GM19397 (cell line): ENCODE measurements around the gene FAM20A.

ENCODE experiments used
- ATAC-seq: cut with Tn5 transposase; IDR thresholded peaks from one replicate; pipeline ENCODE4 v1.9.1; 2021; ENCODE audit warnings: mild to moderate bottlenecking, moderate library complexity; ENCODE audit not compliant: unreplicated experiment

The FAM20A gene

GRCh38 chr17:68570526-68570925, 30.6 kb downstream of the FAM20A start:
- ATAC-seq: no peak

GRCh38 chr17:68569346-68569745, 31.8 kb downstream of the FAM20A start:
- ATAC-seq: no peak

DNA sequence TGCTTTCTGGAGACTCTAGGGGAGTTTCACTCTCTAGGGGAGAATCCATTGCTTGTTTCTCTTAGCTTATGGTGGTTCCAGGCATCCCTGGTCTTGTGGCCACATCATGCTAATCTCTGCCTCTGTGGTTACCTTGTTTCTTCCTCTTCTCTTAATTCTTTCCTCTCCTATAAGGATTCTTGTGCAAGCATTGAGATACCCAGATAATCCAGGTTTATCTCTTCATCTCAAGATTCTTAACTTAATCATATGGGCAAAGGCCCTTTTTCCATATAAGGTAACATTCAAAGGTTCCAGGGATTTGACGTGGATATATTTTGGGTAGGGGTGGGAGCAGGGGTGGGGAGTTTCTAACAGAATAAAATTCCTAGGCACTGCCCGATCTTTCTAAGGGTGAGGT, 32.6 kb downstream of the FAM20A start:
- ATAC-seq: no peak

- ATAC-seq: no peak
Observed at GRCh38 chr17:68567581-68567980, 33.6 kb downstream of the FAM20A start.

DNA sequence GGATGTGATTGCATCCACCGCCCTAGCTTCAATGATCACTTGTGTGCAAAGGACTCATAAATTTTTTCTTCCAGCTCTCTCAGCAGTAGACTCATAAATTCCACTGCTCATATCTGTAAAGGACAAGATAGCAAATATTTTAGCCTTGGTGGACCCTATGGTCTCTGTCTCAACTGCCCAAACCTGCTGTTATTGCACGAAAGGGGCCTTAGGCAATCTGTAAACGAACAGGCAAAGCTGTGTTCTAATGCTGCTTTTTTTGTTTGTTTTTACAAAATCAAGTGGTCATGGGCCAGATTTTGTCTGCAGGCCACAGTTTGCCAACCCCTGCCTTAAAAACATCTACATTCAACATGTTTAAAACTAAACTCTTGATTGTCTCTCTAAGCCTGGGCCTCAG, 34.1 kb downstream of the FAM20A start:
- ATAC-seq: no peak

DNA sequence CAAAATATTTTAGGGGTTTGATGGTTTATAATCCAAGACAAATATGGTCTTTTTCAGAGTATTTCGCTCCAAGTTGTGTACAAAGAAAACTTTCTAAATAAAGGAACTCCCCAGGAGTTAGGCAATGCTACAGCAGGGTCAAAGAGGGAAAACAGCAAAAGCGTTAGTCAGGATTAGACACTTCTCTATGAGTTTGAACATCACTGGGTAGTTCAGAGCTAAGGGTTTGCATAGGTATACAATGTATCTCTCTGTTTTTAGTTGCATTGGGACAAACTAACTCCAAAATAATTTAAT, 34.8 kb downstream of the FAM20A start:
- ATAC-seq: no peak

GRCh38 chr17:68565661-68566441, 35.3 kb downstream of the FAM20A start:
- ATAC-seq: no peak

- no peak for ATAC-seq
Observed at GRCh38 chr17:68564415-68565111, 36.6 kb downstream of the FAM20A start.

DNA sequence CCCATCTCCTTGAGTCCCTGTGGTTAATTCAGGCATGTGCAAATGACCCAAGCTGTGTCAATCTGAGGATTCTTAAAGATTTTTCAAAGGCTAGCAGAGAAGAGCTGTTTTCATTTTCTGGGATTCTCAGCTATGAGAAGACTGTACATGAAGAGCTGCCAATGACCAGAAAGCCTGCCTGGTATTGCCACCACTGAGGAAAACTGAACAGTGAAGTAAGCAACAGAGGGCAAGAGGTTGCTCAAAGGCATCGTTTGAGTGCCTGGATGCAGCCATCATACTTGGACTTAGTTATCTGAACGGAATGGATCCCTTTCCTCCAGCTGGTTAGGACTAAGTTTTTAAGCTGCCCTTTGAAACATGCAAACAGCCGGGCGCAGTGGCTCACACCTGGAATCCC, 38.4 kb downstream of the FAM20A start:
- no peak for ATAC-seq

DNA sequence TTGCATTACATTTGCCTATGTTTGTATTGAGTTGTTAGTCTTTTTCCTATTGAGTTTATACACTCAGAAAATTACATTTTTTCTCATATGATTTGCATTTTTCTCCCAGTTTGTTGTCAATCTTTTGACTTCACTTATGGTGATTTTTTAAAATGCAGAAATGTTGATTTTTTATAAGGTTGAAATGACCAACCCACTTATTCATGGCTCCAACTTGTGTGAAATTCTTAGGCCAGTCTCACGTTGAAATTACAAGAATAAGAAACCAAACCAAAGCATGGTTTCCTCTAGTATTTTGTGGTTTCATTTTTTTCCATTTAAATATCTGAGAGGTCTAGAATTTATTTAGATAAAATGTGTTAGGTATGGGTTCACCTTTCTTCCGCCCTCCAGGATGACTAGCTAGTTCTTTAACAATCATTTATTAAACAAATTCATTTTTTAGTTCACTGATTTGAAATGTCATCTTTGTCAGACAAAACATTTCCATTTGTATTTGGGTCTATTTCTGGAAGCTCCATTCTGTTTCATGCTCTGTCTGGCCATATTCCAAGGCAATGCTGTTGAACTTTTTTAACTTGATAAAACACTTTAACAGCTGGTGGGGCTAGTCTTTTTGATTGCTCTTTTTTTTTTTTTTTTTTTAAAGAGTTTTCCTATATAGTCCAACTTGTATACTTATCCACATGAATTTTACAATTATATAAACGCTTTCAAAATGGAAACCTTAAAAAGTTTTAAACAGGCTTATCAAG, 40.0 kb downstream of the FAM20A start:
- ATAC-seq: no peak

DNA sequence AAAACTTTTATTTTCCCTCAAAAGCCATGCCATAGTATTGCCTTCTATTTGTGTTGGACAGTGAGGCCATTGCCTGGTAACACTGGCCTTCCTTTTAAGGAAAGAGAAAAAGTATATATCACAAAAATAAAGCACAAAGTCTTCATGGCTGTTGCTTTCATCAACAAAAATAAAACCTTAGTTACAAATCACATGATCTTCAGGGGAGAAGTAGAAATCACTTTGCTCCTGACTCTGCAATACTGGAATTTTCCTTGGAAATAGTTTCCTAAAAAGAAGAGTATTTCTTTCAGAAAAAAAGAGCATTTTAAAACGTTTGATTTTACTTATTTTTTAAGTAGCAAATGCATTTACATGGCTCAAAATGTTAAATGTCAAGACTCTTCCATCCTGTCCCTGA, 41.9 kb downstream of the FAM20A start:
- no peak for ATAC-seq

- no peak for ATAC-seq
Observed at GRCh38 chr17:68556551-68556950, 44.6 kb downstream of the FAM20A start.

- ATAC-seq: no peak
Observed at GRCh38 chr17:68544111-68544915, 56.9 kb downstream of the FAM20A start.

DNA sequence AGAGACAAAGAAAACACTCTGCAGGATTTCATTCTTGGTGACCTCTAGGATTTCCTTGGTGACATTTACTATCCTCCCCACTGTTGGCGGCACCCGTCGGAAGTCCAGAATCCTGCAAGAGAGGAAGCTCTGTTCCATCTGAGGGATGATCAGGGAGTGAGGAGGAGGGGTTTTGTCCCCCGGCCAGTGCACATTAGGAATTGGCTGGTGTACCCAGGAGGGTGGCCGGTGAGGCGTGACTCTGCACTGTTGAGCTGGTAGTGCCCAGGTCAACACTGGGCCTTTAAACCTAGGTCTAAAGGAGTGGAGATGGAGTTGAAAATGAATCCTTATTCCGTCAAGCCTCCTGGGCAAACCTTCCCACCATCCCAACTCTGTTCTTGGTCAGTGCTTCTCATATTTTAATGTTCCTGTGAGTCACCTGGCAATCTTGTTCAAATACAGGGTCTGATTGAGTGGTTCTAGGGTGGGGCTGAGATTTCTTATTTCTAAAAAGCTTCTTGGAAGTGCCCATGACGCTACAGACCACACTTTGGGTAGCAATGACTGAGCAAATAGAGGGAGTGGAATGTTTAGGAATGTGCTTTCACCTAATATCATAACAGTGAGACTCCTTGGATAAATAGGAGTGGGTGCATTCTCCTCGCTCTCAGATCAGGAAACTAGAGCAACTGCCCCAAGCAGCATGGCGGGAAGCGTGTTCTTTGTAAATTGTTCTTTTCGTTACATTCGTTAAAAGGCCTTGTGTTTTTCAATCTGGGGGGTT, 58.3 kb downstream of the FAM20A start:
- no peak for ATAC-seq

- ATAC-seq: no peak
Observed at GRCh38 chr17:68541816-68542215, 59.4 kb downstream of the FAM20A start.

GRCh38 chr17:68540981-68541380, 60.2 kb downstream of the FAM20A start:
- no peak for ATAC-seq

DNA sequence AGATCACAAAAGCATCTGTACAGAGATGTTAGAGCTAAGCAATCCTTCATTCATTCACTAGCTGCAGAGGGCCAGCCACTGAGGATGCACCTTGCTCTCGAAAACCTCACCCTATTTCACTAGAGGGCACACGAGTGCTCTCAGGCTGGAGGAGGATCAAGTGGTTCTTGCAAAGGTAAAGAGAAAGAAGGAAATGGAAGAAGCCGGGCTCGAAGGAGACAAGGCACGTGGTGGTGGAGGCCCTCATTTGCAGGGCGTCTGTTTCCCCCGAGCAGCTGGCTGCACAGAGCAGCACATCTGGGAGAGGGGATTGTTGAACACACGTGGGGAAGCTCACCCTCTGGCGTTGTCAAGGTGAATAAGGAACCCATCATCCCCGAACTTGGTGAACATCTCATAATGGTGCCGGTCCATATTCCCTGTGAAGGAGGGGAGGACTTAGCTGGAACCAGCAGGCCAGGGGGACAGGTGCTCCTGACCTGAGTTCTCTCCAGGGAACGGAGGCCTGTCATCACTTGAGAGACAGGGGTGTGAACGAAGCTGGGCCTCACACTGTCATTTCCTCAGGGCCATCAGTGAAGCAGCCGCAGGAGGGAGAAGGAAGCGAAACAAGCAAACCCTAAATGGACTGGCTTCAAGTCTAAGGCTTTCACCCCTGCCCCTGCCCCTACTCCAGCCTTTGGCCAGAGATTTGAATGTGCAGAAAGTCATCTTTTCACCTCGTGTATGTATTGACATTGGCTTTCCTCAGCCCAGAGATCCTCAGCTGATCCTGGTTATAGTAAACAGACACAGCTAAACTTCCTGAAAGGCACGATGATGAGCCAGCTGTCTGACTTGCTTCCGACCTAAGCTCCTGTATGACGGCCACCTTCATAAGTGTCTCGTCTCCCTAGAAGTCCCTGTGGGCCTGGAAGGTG, 61.4 kb downstream of the FAM20A start:
- no peak for ATAC-seq

- ATAC-seq: no peak
Observed at GRCh38 chr17:68535922-68536321, 65.2 kb downstream of the FAM20A start.

GRCh38 chr17:68534695-68535088, 66.5 kb downstream of the FAM20A start:
- no peak for ATAC-seq
